GM21360 (cell line): ENCODE results near the gene CLEC2L.

Experiments used
- ATAC-seq: cut with Tn5 transposase; IDR thresholded peaks from one replicate; pipeline ENCODE4 v1.9.1; 2021; ENCODE audit warnings: mild to moderate bottlenecking, moderate library complexity; ENCODE audit not compliant: unreplicated experiment

The CLEC2L gene

DNA sequence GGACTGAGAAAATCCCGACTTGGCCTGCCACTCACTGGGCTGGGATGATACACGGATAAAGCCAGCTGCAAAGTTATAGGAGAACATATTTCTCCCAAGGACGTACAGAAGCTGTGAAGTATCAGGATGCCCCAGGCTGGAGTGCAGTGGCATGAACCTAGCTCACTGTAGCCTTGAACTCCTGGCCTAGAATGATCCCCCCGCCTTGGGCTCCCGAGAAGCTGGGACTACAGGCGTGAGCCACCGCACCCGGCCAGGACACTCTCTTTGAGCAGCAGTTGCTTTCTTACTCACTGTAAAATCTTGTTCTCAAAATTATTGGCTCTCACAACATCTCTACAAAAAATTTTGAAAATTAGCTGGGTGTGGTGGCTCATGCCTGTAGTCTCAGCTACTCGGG is 50.4 kb downstream of the CLEC2L start:
- no peak for ATAC-seq

DNA sequence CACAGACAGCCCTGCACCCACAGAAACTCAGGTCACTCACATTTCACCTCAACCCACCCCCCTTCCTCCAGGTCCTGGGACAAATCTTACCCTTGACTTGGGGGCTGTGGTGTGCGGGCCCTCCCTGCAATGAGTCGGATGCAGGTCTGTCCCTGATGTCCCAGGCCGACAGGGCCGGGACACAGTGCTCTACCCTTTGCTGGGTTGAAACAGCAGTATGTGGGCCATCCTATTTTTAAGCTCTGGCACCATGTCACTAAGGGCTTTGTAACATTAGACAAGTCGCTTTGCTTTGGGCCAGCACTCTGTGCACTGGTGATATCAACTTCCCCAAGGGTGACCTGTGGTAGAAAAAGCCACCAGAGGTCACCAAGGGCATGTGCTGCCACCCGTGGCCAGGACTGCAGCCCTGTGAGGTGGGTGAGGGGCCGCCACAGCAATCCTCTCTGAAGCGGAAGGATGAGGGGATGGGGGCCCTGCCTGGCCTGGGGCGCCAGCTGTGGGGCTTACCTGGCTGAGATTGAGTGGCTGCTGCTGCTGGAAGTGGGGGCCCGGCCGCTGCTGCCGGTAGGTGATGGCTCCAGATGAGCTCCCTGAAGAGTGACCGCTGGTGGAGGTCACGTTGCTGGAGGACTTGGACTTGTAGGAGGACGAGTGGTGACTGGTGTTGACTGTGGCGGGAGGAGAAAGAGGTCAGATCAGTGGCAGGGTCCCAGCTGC is 51.3 kb downstream of the CLEC2L start:
- ATAC-seq = no peak

DNA sequence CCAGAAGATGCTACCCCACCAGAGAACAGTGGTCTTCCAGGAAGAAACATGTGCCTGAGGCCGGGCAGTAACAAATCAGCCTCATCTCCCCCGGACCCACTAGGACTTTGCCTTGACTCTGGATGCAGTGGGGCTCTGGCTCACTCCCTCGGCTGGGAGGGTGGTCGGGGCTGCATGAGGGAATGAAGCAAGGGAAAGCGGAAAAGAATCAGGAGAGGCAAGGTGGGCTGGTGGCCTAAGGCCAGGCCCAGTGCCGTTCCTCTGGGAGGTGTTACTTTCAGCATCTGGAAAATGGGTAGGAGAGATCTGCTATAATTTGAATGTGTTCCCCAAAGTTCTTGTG is 51.8 kb downstream of the CLEC2L start:
- no peak for ATAC-seq

DNA sequence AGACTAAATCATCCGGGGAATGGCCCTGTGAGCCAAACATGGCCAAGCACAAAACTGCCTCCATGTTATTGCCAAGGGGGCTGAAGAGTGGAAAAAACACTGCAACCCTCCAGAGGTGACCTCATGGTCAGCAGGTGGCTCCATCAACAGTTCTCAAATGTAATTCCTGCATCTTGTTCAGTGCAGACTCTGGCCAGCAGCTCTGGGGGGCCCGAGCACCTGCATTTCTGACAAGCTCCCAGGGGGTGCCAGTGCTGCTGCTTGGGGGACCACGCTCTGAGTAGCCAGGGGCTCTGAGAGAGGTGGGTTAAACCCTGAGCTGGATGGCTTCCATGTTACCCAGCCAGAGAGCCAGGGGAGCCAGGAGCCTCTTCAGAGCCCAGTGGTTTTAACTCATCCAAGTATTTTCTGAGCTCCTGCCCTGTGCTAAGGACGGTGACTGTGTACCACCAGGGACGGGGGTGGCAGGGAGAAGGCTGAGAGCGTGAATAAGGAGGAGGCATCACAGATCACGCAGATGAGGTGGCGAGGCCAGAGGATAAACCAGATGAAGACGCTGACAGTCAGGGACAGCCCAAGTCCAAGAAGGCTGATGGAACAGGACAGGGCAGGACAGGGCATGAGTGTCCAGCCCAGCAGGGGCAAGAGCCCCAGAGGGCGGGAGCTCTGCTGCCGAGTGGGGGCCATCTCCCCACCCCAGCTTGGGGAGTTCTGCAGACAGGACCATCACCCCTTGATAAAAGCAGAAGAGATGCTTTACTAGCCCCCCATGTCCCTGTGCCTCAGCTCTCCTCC is 52.9 kb downstream of the CLEC2L start:
- ATAC-seq = no peak

DNA sequence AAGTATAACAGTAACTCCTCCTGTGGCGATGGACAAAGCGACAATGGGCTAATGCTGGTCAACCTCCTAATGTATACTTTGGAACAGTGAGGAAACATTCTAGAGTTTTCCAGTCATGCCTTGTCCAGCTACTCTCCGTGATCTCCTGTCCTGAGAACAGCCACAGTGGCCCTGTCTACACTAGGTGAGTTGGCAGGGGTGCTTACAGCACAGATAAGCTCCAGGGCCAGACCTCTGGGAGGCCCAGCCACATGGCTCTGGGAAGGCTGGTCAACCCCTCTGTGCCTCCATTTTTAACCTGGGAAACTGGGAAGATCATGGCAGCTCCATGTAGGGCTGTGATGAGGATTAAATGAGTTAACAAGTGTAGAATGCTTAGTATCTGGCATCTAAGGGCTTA is 57.0 kb downstream of the CLEC2L start:
- no peak for ATAC-seq

DNA sequence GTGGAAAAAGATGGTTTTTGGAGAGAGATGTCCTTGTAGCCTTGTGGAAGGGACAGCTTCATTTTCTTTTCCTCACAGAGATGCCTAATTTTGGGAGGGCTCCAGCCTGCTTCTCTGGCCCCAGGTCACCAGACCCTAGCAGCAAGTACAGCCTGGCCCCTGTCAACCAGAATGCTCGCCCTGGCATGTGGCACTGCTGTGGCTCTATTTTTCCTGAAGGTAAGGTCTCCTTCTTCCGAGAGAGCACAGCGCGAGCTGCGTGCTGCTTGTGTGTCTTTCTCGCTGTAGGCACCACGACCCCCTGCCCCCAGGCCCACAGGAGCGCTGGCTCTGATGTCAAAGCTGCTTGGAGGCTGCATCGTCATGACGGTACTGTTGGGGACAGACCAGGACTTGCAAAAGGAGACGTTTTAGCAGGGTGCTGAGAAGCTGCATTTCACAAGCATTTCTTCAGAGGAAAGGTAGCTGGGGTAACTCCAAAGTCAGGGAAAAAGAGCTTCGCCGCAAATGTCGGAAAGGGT is 58.7 kb downstream of the CLEC2L start:
- no peak for ATAC-seq

DNA sequence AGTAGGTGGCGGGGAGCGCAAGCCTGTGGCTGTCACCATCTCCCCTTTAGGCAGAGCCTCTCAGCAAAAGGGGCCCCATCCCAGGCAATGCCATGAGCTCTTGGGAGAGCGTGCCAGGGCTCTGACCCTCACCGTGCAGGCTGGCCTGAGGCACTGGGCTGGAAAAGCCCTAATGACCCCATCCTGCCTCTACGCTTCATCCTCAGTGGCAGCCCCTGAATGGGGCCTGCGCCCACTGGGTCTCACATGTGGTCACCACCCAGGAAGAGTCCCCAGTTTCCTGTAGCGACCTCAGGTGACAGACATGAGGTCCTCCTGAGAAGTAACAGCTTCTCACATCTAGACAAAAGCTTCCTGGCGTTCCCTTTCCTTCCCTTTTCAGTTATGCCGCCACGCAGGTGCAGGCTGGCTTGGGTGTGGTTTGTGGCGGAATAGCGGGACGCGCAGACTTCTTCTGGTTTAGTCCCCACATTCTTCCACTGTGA is 59.2 kb downstream of the CLEC2L start:
- ATAC-seq = no peak

DNA sequence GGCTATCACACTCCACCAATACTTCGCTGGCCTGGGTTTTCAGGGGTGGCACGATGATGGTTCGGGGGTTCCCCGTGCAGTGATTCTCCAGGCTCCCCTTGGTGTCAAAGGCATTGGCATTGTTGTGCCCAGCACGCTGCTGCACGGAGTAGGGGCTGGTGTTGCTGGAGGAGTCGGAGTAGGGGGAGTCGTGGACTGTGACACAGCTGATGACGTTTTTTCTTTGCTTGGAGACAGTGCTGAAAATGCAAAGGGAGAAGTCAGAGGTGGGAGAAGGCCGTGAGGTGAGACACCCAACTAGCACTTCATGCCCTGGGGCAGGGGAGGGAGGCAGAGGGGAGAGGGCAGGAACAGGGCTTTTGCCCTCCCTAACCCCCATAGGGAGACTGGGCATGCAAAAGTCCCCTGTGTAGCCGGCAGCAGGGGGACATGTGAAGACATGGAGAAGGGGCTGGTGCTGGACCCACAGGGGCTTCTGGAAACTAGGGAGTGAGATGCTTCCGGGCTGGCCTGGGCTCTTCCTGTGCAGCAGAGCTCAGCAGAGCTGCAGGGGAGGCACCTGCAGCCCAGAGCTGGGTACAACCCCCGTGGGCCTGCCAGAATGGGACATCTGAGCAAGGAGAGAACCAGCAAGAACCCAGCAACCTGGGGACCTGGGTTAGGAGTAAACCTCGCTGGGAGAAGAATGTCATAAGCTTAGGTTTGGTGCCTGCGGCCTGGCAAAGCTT is 60.5 kb downstream of the CLEC2L start:
- ATAC-seq = no peak

DNA sequence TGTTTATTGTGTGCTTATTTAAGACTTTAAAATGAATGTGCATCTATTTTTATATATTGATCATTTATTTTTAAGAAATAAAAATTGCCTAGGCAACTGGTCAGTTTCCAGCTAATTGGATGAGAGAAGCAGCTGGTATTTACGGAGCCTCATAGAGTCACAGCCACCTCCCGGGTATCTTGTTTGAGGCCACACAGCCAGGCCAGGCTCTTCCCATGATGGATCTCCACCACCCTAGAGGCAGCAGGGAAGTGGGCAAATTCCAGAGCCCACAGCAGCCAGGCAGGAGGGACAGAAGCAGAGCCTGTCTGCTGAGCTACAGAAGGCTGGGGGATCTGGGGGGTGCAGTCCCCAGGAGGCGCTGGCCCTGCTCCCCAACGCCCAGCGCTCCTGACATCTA is 61.6 kb downstream of the CLEC2L start:
- ATAC-seq = no peak

DNA sequence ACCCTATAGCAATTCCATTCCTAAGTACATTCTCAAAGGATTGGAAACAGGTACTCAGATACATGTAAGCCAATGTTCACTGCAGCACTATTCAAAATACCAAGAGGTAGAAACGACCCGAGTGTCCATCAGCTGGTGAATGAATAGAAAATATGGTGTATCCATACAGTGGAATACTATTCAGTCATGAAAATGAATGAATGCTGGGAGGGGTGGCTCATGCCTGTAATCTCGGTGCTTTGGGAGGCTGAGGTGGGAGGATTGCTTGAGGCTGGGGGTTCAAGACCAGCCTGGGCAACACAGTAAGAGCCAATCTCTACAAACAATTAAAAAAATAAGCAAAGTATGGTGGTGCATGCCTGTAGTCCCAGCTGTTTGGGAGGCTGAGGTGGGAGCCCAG is 62.8 kb downstream of the CLEC2L start:
- ATAC-seq = no peak

DNA sequence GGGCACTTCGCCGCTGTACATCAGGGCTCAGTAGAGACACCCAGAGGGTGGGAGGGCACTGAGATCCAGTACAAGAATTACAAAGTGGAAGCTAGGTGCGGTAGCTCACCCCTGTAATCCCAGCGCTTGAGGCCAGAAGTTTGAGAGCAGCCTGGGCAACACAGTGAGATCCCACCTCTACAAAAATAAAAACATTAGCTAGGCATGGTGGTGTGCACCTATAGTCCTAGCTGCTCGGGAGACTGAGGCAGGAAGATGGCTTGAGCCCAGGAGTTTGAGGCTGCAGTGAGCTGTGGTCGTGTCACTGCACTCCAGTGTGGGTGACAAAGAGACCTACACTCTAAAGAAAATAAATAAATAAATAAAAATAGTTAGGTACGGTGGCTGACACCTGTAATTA is 64.0 kb downstream of the CLEC2L start:
- ATAC-seq = no peak

DNA sequence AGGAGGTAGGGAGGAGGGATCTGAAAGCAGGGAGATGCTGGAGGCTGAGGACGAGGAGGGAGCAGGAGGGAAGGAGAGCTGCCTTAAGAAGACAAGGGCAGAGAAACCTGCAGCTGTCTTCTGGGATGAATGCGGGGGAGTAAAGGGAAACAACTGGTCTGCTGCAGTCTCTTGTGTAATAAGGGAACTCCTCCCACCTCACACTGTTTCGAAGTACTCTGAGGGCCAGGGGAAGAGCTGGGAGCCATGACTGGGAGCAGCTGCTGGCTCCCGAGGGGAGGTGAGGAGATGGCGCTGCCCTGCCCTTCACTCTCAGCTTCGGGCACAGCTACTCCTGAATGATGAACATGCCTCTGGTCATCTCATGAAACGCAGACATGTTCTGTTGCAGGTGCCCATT is 65.1 kb downstream of the CLEC2L start:
- ATAC-seq = no peak

DNA sequence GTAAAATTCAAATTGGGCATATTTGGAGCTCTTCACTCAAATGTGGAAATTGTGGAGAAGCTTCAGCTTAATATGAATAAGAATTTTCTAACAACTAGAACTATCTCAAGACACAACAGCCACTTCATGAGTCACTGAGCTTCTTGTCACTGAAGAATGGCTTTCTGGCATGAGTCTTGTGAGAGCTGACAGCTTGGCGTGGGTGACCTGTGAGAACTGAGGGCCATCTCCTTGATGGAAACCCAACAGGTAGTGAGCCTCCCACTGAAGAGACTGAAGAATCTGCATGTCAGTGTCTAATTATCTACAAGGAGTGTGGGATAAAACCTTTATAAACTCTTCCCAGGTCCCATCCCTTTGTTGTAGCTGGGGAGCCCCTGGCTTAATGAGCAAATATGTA is 66.0 kb downstream of the CLEC2L start:
- ATAC-seq = no peak

DNA sequence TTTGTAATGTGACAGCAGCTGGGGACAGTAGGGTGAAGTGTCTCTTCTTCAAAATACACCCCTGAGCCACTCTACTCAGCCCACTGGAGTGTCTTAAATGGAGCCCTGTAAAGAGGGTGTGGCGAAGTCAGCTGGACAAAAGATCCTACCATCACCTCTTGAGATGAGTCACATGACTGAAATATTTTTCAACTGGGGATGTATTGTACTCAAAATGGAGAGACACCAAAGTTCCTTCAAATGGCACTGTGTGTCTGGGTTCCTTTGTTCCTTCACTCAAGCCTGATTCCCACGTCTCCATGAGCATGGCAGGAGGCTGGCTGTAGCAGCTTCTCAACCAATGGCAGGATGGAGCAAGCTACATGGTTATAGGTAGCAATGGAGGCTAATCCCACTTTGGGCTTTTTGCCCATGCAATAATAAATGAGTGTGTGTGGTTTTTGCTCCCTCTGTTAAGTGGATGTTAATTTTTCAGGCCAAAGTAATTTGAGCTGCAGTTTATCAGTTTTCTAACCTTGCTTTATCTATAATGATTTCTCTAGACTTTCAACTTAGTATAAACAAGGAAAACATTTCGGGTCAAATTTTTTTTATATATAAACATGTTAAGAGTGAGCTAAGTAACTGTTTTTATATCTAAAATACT is 68.2 kb downstream of the CLEC2L start:
- no peak for ATAC-seq

DNA sequence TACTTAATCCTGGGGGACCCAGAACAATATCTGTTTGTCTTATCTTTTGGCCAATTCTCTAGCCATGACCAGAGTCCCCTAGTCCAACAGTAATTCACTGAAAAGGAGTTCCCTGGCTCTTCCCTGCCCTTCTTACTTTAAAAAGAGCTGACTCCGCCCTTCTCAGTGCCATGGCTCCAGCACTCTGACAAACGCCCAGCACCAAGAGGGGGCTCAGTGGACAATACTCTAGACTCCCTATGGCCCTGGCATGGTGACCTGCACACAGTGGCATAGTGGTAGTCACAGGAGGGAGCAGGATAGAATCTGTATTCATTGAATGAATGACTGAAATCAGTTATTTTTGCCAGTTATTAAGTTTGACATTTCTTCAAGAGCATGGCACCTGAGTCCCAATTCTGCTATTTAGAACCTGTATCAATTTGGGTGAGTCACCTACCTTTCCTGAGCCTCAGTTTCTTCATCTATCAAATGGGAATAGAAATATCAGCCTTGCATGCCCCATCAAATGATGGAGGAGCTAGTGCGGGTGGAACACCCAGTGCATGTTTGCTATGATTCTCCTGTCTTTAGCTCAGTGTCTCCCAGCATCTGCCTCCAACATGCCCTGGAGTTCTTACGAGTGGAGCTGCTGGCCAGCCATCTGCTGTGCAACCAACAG is 69.4 kb downstream of the CLEC2L start:
- ATAC-seq = no peak

DNA sequence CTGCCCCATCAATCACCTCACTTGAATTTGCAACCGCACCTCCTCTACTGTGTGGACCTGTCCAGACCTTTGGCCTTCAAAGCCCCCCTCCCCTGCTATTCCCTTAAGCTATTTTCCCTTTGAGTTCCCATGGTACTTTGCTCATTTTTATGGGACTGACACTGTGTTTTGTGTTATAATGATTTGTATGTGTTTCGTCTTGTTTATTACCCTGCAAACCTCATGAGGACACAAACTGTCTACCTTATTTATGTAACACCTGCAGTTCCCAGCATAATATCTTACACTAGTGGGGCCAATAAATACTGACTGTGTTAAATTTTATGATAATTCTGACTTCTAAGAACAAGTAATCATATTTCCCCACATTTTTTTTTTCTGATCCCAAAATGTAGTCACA is 70.6 kb downstream of the CLEC2L start:
- ATAC-seq = no peak
